Hippocampal formation (tissue), 2 donors: ENCODE results near the gene KIF26B.
"Not testable (repeated sequence)": the region's sequence is repeated elsewhere in the genome, so short reads cannot be mapped to it uniquely, and the experiment has no call there.

Source experiments
- DNase-seq, 2 donors: peaks; one replicate each; lab custom pipeline; 2025; lab: John Stamatoyannopoulos, UW

KIF26B gene

GRCh38 chr1:245648749-245649522 is 494.2 kb downstream of the KIF26B start:
- no peak for DNase-seq

GRCh38 chr1:245649666-245650065 is 494.9 kb downstream of the KIF26B start:
- DNase-seq = no peak

DNA sequence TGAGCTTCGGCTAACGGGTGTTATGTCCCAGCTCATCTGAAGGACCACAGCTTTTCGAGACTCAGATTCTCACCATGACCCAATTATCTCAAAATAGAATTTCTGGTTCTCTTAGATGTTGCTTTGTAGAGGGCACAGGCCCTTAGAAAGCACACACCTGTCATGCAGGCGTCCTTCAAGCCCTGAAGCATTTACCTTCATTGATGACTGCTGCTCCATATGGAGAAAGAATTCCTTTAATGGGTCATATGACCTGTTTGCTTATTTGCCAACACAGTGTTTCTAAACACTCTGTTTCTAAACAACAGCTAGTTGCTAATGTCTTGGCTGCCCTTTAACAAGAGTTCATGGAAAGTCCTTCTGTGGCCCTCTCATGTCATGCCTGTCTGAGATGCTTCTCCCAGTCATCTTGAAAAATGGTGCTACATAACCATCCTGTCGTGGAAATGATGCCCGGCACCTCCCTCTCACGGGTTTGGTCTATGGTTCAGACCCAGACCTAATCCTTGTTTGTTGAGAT is 495.7 kb downstream of the KIF26B start:
- no peak for DNase-seq

GRCh38 chr1:245651093-245651492 is 496.3 kb downstream of the KIF26B start:
- no peak for DNase-seq

DNA sequence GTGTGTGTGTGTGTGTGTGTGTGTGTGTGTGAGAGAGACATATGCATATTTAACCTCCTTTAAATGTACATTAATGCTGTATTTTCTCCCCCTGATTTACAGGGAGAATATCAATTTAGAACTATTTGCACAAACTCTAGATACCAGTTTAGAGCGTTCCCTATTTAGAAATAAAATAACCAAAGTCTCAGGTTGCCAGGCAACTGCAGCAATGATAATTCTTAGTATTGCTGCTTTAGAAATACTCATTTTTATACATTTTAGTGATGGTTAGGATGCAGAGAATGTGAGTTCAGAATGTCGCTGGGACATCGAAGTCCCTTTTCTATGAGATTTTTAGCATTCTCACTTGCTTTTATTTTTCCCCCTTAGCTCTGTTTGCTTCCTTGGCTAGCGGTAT is 497.3 kb downstream of the KIF26B start:
- DNase-seq = peak in 1 of 2 donors; percentile 27

DNA sequence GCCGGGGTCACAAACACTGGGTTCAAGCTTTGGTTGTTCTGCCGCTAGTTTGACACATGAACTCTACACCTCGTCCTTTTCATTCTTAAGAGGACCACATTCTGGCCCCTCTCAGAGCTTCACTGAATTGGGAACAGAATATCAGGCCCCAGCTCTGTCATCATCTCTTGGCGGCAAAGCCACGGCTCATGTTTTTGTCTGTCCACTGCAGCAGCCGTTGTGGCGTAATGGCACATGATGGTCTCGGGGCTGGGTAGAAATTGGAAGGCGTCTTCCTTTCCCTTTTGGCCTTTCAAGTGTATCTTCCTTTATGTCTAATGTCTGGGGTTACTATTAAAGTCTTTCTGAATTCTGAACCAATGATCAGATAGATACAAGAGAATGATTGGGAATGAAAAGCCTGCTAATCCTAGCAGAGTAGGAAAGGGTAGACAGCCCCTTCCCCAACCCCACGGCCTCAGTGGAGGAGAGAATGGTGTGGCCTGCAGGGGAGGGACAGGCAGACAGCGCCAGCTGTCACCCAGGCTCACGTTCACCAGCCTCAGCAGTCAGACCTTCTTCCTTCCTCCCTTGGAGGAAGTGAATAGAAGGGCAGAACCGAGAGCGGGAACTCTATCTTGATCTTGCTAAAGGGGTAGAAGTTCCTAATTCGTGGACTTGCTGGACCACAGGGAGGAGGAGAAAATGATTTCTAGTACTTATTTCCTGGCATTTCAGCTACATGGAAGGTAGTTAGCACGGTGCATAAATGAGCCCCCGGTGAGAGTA is 498.1 kb downstream of the KIF26B start:
- peak; percentile 3 to 11 for DNase-seq

DNA sequence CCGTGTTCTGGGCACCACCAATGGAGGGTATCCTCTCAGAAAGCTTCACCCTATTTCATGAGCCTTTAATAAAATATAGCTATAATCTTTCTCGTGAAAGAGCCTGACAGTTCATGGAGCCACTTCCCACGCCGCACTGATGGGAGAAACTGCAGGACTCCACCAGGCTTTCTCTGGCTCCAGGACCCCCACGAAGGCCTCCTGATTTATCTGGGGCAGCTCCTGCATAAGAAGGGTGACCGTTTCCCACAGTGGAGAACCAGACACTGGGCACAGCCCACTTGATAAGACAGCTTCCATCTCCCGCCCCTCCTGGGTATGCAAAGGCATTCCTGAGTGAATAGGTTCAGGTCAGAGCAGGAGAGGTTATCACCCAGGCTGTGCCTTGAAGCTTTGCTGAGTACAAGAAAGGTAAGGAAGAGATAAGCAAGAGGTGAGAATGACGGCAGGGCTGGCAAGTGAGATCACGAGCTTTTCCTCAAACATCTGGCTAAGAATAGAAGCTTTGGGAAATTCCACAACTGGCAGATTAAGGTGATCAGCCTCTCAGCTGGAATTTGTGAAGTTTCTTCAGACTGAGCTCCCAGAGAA is 499.8 kb downstream of the KIF26B start:
- no peak for DNase-seq

GRCh38 chr1:245656189-245656717 is 501.5 kb downstream of the KIF26B start:
- DNase-seq = no peak

- no peak for DNase-seq
Measured at GRCh38 chr1:245657371-245657770, 502.6 kb downstream of the KIF26B start.

DNA sequence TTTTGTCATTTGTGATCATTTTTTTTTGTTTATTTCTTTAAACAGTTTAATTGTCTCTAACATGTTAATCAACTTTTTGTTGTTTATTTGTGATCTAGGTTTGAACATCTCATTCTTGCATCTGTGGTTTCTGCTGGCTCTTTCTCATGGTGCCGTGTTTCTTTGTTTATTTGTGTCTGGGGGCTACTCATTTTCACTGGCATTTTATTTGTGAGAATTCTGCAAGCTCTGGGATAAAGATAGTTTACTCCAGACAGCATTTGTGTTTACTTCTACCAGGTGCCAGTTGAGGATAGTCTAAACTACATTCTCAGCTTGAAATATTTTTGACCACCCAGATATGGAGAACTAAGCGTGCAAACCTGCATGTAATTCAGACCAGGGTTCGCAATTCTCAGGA is 508.6 kb downstream of the KIF26B start:
- DNase-seq = no peak

- no peak for DNase-seq
Measured at GRCh38 chr1:245663841-245664240, 509.1 kb downstream of the KIF26B start.

DNA sequence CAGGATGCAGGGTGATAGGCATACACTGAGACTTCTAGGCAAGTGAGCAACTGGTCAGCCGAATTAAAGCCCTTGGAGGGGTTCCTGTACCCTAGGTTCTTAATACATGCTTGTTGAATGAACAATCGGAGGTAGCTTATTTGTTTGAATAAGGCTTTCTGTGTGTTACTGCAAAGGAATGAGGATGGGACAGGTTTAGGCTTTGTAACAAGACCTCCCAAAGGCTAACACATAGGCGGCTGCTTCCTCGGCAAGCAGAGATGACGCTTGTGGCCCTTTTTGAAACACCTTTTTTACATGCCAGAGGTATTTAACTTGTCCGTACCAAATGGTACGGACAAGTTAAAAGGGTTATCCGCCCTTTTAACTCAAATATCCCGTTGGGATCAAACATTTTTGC is 511.6 kb downstream of the KIF26B start:
- DNase-seq = no peak

DNA sequence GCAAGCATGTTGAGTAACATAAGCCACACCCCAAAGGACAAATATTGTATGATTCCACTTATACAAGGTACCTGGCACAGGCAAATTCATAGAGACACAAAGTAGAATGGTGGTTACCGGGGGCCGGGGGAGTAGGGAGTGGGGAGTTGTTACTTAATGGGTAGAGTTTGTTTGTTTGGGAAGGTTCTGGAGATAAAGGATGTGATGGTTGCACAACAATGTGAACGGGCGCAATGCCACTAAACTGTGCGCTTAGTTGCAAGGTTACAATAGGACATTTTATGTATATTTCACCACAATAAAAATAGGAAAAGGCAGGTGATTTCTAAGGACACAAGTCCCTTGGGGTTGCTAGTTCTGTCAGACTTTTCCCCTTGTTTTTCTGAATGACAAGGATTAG is 516.6 kb downstream of the KIF26B start:
- DNase-seq = no peak

DNA sequence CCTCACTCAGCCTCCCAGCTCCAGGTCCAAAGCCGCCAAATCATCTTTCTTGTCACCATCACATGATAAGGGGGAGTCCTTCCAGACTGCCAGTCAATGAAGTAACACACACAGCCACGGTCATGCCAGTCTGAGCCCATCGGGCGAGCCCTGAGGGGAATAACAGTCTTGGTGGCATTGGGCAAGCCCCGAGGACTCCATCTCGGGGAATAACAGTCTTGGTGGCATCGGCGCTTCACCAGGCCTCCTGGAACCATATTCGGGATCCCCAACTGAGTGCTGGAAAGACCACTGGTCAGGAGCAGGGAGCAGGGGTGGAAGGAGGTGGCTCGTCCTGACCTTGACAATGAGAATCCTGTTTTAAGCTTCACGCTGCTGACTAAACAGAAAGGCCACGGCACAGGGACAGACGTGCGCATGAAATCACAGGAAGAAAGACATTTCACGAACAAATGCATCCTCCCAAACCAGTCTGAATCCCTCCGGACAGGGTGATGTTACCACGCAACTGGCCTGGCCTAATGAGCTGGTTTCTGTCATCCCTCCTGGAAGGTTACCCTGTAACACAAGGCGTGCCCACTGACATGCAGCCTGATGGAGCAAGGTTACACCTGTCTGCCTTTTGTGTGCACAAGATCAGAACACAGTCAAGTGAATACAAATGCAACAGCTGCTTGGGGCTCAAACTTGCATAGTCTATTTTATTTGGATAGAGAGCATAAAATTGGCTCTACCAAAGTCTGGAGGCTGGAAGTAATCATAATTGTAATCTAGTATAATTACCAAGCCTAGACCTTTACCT is 517.4 kb downstream of the KIF26B start:
- DNase-seq = no peak

DNA sequence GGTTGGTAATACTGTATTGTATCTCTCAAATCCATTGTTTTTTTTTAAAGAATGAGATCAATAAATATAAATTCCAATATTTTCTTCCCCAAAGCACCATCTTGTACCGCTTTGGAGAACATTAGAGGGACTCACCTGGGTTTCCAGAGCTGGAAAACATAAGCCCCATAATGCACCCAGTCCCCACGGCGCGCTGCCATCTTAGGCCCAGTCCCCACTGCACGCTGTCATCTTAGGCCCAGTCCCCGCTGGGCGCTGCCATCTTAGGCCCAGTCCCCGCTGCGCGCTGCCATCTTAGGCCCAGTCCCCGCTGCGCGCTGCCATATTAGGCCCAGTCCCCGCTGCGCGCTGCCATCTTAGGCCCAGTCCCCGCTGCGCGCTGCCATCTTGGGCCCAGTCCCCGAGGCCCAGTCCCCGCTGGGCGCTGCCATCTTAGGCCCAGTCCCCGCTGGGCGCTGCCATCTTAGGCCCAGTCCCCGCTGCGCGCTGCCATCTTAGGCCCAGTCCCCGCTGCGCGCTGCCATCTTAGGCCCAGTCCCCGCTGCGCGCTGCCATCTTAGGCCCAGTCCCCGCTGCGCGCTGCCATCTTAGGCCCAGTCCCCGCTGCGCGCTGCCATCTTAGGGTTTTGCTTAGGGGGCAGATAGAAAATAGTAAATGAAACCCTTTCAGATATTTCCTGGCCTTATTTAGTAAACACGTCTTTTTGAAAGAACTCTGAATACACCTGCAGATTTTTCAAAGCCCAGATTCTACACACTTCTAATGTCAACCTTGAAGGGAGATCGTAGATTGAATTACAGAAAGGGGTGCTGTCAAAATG is 518.3 kb downstream of the KIF26B start:
- not testable (repeated sequence) for DNase-seq

DNA sequence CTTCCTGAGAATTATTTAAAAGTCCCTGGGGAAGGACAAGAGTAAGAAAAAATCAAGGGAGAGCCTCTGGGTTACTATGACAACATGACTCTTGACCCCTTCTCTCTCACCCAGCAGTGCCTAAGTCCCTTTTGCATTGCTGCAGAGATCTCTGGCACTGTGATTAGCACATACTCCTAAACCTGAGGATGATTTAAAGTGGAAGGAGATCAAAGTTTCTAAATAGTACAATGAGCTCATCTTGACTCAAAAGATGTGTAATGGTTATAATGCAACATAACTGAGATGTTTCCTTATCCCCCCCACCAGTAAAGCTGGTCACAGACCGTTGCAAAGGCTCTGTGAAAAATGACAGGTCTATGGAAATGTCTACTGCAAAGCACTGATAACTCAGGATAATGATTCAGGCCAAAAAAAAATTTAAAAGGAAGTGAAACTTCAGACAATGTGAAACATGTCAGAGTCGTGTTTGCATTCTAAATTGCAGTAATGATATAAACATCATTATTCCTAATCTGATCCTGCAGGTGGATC is 519.2 kb downstream of the KIF26B start:
- no peak for DNase-seq

DNA sequence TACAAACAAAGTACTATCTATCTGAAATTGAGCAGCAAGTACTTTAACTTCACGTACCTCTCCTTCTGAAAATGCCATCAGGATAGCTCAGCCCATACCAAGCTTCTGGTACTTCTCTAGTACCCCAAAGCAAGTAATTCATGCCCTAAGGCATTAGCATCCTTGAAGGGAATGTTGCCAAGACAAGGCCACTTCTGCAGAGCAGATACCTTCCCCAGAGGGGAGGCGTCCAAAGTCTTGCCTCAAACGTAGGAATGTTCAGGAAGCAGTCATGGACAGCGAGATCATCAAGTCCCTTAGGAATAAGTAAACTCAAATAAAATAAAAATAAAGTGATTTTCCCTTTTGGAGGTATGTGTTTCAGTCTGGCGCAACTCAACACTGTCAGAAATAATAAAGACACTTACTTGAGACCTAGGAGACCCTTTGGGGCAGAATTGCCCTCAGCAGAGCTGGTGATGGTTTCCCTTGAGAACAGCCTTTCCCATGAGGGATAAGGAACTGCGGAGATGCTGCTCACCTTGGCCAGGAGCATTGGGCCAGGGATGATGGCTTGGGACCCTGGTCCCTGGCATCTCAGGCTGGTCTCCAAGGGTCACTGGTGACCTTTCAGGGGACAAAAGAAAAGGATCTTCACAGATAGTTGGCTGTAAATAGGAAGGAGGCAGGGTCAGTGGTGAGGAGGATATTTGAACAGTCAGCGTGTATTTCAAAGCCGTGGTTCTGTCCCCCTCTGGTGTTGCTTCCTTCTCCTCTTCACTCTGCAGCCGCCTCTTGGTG is 522.9 kb downstream of the KIF26B start:
- DNase-seq = no peak

DNA sequence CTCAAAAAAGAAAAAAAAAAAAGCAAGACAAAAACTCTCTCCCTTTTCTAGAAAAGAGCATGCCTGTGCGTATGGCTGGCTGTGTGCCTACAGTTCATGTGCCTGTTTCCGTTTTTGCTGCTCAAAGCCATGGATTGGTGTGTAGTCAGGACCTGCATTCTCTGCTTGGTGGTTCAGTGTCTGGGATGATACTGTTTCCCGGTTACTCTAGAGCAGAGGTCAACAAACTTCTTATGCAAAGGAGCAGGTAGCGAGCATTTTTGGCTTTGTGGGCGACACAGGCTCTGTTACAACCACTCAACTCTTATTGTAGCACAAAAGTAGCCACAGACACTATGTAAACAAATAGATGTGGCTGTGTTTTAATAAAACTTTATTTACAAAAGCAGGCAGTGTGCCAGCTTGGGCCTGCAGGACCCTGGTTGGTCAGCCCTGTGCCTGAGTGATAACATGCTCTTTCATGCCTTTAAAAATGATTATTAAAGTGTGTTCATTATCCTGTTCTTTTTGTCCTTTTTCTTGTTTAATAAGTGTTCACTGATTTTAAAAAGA is 524.2 kb downstream of the KIF26B start:
- DNase-seq = no peak
